PC-3 (cell line): ENCODE data around the gene MAP2K5.

ENCODE experiments used
- EZH2phosphoT487 ChIP-seq: fragments of 300-600 bp; sonication (generic); IDR thresholded peaks from 2 replicates; pipeline ENCODE4 v1.6.1; 2018; ENCODE audit warnings: mild to moderate bottlenecking, antibody characterized with exemption, low read length, borderline replicate concordance
- TF ChIP-seq, protein P1 (sequence below): fragments of 300-600 bp; sonication (generic); conservative IDR thresholded peaks from 2 replicates; pipeline ENCODE4 v1.5.1; 2017; ENCODE audit warnings: antibody characterized with exemption, low read depth, mild to moderate bottlenecking, low read length

DNA sequence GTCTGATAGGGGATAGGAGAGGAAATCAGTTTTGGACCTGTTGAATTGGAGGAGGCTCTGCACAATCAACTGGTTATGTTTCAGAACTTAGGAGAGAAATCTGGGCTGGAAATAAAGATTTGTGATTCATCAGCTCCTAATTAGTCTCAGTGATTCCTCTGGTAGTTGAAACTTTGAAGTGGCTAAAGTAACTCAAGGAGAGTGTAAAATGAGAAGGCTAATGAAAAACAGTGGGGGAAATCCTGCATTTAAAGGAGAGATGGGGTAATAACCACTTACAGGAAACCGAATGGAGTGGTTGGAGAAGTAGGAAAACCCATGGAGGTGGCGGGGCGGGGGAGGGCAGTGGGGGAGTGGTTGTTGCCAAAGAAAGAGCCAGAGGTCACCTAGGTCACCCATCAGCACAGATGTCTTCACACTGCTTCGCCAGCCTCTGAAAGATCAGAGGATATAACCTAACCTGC is 32.6 kb downstream of the MAP2K5 start:
- no peak for TF ChIP-seq EZH2phosphoT487
- TF ChIP-seq, protein P1, sequence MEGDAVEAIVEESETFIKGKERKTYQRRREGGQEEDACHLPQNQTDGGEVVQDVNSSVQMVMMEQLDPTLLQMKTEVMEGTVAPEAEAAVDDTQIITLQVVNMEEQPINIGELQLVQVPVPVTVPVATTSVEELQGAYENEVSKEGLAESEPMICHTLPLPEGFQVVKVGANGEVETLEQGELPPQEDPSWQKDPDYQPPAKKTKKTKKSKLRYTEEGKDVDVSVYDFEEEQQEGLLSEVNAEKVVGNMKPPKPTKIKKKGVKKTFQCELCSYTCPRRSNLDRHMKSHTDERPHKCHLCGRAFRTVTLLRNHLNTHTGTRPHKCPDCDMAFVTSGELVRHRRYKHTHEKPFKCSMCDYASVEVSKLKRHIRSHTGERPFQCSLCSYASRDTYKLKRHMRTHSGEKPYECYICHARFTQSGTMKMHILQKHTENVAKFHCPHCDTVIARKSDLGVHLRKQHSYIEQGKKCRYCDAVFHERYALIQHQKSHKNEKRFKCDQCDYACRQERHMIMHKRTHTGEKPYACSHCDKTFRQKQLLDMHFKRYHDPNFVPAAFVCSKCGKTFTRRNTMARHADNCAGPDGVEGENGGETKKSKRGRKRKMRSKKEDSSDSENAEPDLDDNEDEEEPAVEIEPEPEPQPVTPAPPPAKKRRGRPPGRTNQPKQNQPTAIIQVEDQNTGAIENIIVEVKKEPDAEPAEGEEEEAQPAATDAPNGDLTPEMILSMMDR, result no peak
